Uterus (tissue), 4 donors: ENCODE data around the gene TLE6. TPM values are rescaled to one million over a fixed set of nuclear protein-coding genes. Genes with fewer than 3 reads are reported as not detected.

Source experiments
- DNase-seq, 2 donors: peaks; one replicate each; pipeline ENCODE4 v3.0.0-alpha.2; 2019 to 2020
- H3K27ac ChIP-seq, 2 donors: fragments of 200-600 bp; sonication (generic); 1 replicate in 1 of 2; 2 replicates in 1 of 2; pipeline ENCODE4 v1.5.1; 2016 to 2018
- H3K27me3 ChIP-seq, 2 donors: fragments of 200-600 bp; sonication (generic); one replicate each; pipeline ENCODE4 v1.5.1; 2018 to 2019; ENCODE audit warnings: control low read depth in 1 of 2
- H3K36me3 ChIP-seq, 2 donors: fragments of 200-600 bp; sonication (generic); one replicate each; pipeline ENCODE4 v1.5.1; 2019; ENCODE audit warnings: control low read depth in 1 of 2
- H3K4me1 ChIP-seq, 2 donors: fragments of 200-600 bp; sonication (generic); one replicate each; pipeline ENCODE4 v1.5.1; 2018 to 2019; ENCODE audit warnings: control low read depth in 1 of 2
- H3K4me3 ChIP-seq, 2 donors: fragments of 200-600 bp; sonication (generic); 1 replicate in 1 of 2; 2 replicates in 1 of 2; pipeline ENCODE4 v1.5.1; 2018 to 2019; ENCODE audit warnings: mild to moderate bottlenecking in 1 of 2
- H3K9me3 ChIP-seq, 2 donors: fragments of 200-600 bp; sonication (generic); one replicate each; pipeline ENCODE4 v1.5.1; 2019; ENCODE audit warnings: control low read depth in 1 of 2
- POLR2A ChIP-seq, 2 donors: fragments of 450-650 bp; IDR thresholded peaks; one replicate each; pipeline ENCODE4 v1.6.1; 2016; ENCODE audit warnings: antibody characterized with exemption in 2 of 2, mild to moderate bottlenecking in 1 of 2, moderate library complexity in 1 of 2
- intact Hi-C: fragments of 100-400 bp; cut with DNase I; formaldehyde crosslinking; loops from one replicate; pipeline ENCODE4 v1.15.1; 2023; ENCODE audit warnings: low total_unique reads
- total RNA-seq, 4 donors: library from RNA; depleted of rRNA in 3 of 4; stranded (reverse); fragments of >200 nt in 3 of 4; gene quantifications; one replicate each; pipeline versions ENCODE4 v1.1.0 to v1.2.4, GENCODE V29; 2014 to 2023
- TF ChIP-seq, protein P1 (sequence below), 4 experiments: fragments of 200-600 bp in 2 of 4; fragments of 450-650 bp in 2 of 4; sonication (generic) in 2 of 4; IDR thresholded peaks; one replicate each; pipeline ENCODE4 v1.5.1; 2016 to 2019; ENCODE audit warnings: antibody characterized with exemption in 4 of 4, mild to moderate bottlenecking in 2 of 4, moderate library complexity in 1 of 4
- donor health status: DM: yes; HTN: yes; CAD: no.

Gene TLE6
- total RNA-seq, 4 donors from 2014 or later, result 0.46 to 3.5 (median 1.1) TPM; not detected in 1

DNA sequence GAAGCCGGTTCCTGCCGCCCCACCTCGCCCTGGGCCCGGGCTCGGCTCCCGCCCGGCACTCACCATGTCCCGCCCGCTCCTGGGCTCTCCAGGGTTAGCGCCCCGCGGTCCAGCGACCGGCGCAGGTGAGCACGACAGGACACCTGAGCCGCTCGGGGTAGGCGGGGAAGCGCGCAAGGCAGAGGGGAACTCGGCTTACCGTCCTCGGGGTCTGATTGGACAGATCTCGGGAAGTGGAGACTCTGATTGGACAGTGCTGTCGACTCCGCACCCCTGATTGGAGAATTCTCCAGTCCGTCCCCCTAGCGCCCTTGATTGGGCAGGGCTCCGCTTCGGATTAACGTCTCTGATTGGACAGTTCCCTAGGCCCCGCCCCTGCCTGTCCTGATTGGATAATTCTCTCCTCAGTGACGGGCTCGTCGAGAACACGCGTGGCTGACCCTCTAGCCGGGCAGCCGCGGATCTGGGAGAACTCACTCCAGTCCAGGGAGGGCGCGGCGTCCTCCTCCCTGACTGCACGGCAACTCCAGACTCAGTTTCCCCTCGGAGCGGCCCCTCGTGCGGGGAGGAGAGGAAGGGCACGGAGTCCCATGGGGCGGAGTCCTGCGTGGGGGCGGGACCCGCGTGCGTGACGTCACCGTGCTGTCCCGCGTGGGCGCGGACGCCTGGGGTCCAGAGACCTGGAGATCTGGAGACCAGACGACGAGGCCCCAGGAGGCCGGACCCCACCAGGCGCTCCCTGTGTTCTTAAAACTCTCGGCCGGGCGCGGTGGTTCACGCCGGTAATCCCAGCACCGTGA is 32.4 kb upstream of the TLE6 start, which contains the start of gene ZNF77:
Gene ZNF77, minus strand, starts transcription at position 197 of the 800 bp plus-strand sequence. Its CDS starts 131 bp downstream, at position 66.
- Histone ChIP-seq H3K27me3 (no peaks in the 10 kb centered on the region), H3K9me3 (no peaks in the 10 kb centered on the region), H3K4me3 (peak within 1 kb of the TSS; percentile 86 to 96), H3K27ac (peak within 1 kb of the TSS; percentile 87 to 92), H3K36me3 (no peaks in the 10 kb centered on the region), H3K4me1 (peaks cover 4 to 6% of the 10 kb centered on the region in 2 donors)
- intact Hi-C loops, result no loop called here
- TF ChIP-seq POLR2A (IDR thresholded peaks at IDR 0.05), result peak; percentile 56 to 68
- TF ChIP-seq, protein P1, sequence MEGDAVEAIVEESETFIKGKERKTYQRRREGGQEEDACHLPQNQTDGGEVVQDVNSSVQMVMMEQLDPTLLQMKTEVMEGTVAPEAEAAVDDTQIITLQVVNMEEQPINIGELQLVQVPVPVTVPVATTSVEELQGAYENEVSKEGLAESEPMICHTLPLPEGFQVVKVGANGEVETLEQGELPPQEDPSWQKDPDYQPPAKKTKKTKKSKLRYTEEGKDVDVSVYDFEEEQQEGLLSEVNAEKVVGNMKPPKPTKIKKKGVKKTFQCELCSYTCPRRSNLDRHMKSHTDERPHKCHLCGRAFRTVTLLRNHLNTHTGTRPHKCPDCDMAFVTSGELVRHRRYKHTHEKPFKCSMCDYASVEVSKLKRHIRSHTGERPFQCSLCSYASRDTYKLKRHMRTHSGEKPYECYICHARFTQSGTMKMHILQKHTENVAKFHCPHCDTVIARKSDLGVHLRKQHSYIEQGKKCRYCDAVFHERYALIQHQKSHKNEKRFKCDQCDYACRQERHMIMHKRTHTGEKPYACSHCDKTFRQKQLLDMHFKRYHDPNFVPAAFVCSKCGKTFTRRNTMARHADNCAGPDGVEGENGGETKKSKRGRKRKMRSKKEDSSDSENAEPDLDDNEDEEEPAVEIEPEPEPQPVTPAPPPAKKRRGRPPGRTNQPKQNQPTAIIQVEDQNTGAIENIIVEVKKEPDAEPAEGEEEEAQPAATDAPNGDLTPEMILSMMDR (IDR thresholded peaks at IDR 0.05), result peak in 2 of 4 experiments; percentile 16 to 42
- peak; percentile 99 for DNase-seq

DNA sequence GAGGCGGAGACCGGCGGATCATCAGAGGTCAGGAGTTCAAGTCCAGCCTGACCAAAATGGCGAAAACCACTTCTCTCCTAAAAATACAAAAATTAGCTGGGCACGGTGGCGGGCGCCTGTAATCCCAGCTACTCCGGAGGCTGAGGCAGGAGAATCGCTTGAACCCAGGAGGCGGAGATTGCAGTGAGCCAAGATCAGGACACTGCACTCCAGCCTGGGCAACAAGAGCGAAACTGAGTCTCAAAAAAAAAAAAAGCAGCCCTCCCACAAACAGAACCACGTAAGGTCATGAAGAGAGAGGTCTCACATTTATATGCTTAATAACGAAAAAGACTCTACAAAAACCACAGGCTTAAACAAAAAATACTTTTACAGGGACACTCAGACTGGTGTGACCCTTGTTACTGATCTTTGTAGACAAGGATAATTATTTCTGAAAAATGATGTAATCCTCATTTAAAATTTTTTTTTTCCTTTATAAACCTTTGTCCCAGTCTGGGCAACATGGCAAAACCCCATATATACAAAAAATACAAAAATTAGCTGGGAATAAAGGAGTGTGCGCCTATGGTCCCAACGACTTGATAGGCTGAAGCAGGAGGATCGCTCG is 31.7 kb upstream of the TLE6 start:
- intact Hi-C loops, result no loop called here
- H3K4me3 ChIP-seq, result peak overlapping the region; percentile 86 to 96
- peak overlapping the region; percentile 87 to 92 for H3K27ac ChIP-seq
- H3K36me3 ChIP-seq, result no peaks in the 10 kb centered on the region
- H3K27me3 ChIP-seq, result no peaks in the 10 kb centered on the region
- peaks cover 4 to 6% of the 10 kb centered on the region in 2 donors for H3K4me1 ChIP-seq
- TF ChIP-seq, protein P1 (IDR thresholded peaks at IDR 0.05), result no peak
- TF ChIP-seq POLR2A (IDR thresholded peaks at IDR 0.05), result no peak
- DNase-seq, result no peak
- H3K9me3 ChIP-seq, result no peaks in the 10 kb centered on the region

DNA sequence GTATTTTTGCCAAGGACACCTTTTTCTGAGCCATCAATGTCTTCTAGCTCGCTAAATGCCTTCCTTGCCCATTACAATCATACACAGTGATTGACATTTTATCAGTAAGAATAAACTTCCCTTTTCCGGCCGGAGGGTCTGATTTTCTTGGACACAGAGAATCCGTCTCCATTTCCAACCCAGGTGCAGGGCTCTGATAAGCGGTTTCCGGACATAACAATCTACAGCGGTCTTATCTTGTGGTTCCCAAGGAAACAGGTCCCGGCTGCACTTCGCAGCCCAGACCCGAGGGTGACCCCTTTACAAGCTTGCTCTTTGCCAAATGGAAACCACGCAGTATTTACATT is 27.5 kb upstream of the TLE6 start:
- TF ChIP-seq, protein P1 (IDR thresholded peaks at IDR 0.05), result no peak
- no peak for TF ChIP-seq POLR2A (IDR thresholded peaks at IDR 0.05)
- Histone ChIP-seq H3K27ac (peak overlapping the region; percentile 96 to 97), H3K9me3 (no peaks in the 10 kb centered on the region), H3K36me3 (no peaks in the 10 kb centered on the region), H3K4me3 (peak overlapping the region; percentile 74 to 75), H3K4me1 (peaks cover 0 to 5% of the 10 kb centered on the region in 2 donors), H3K27me3 (no peaks in the 10 kb centered on the region)
- intact Hi-C loops, result loop anchor here (10.0 kb wide), 1 partner anchor 155 kb away; no protein-coding TSS in a partner anchor
- DNase-seq, result peak in 1 of 2 donors; percentile 59

DNA sequence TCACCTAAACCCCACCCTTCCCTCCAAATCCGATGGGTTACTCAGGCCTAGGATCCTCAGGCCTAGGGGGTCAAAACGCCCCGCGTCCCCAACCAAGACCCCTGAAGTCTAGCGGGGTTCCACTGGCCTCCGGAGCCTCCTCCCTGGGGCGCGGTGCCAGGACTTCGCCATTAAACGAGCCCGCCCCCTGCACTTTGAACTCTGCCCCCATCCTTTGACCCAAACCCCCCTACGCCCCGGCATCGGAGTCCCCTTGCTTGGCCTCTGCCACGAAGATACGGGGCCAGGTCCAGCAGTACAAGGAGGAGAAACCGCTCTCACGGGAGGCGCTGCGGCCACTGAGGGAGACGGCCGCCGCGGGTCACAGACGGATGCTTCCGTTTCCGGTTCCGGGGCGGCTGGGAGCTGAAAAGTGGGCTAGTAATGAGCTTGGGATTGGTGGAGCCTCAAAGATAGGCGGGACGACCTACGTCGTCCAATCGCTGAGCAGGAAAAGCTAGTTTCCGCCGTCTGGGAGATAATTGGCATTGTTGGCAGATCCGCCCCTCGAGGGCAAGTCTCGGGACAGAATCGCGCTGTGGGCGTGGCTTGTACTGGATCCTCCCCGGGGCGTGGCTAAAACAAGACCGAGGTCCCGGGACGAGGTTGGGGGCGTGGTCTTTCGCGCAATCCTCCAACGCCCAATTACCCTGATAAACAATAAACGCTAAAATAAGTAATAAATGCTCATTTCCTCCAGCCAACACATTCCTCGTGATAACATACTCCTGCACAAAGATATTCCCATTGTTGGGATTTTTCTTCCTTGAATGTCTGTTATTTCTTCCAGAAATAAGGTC is 26.9 kb upstream of the TLE6 start:
- Histone ChIP-seq H3K4me3 (peak overlapping the region; percentile 74 to 75), H3K4me1 (peaks cover 0 to 5% of the 10 kb centered on the region in 2 donors), H3K27me3 (no peaks in the 10 kb centered on the region), H3K27ac (peak overlapping the region; percentile 96 to 97), H3K36me3 (no peaks in the 10 kb centered on the region), H3K9me3 (no peaks in the 10 kb centered on the region)
- peak; percentile 100 for DNase-seq
- peak; percentile 67 to 90 for TF ChIP-seq POLR2A (IDR thresholded peaks at IDR 0.05)
- TF ChIP-seq, protein P1 (IDR thresholded peaks at IDR 0.05), result peak in 1 of 4 experiments; percentile 6
- intact Hi-C loops, result loop anchor here (10.0 kb wide), 1 partner anchor 154 kb away; no protein-coding TSS in a partner anchor
